DMS153 treated with DMSO at 0.1 percent for 48 hours (cell line): Measurements from ENCODE around the gene AKR1C1.
"Not testable (repeated sequence)": the region's sequence is repeated elsewhere in the genome, so short reads cannot be mapped to it uniquely, and the experiment has no call there.

Source experiments
- DNase-seq: peaks from one replicate; lab custom pipeline; 2025; ENCODE audit not compliant: unreplicated experiment; lab: John Stamatoyannopoulos, UW

The AKR1C1 gene

GRCh38 chr10:4962876-4963814 lies at the start of gene AKR1C1:
Gene AKR1C1 (plus strand): TSS chr10:4963415. CDS start chr10:4963445, 30 bp downstream.
- not testable (repeated sequence) for DNase-seq

DNA sequence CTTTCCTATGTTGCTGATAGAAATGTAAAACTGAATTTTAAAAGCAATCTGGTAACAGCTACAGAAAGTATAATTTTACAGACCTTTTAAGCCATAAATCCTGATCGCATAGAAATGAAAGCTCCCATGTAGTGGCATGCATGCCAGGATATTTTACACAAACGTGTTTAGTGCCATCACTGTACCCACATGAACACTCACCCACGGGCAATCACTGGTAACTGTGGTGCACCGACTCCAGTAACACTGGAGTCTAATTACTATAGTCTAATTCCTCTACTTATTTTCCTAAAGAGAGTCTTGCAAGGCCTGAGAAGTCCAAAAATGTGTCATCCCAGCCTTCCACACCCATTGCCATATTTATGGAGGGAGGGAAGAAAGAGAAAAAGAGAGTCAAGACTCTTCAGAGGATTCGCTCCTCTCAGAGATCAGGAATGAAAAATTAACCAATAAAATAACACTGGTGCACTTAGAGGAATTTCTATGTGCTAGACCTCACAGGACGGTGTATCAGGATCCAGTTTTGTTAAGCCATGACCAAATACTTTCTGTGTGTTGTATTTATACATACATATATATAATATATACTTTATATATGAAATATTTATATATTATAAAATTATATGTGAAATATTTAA lies 48.9 kb upstream of the AKR1C1 start:
- DNase-seq = no peak

- DNase-seq = no peak
Observed at GRCh38 chr10:4916086-4916716, 47.0 kb upstream of the AKR1C1 start.

DNA sequence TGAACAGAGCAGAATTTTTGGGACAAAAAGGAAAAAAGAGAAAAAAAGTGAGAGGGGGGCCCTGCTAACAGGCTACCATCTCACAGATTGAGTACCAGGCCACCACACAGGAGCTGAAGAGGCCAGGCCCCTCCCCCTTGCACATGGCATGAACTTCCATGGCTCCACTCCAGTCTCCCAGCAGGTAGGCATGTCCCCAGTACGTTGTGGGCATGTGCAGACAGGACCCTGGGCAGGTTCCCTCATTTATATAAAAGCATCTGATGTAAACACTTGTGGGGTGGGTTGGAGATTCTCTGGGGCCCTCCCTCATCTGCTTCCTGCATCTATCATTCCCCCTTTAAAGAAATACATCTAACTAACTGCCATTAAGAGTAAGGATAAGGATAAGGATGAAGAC lies 45.0 kb upstream of the AKR1C1 start:
- no peak for DNase-seq

DNA sequence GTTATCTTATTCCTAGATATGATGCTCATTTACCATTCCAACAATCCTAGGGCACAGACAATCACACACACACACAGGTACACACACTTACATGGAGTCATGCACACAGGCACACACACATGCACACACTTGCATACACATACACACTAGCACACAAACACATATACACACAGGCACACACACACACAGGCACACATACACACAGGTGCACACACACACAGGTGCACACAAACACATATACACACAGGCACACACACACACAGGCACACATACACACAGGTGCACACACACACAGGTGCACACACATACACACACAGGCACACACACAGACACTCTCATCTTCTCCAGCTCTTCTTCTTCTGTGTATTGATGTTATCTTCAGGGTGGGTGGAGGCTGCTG lies 38.7 kb upstream of the AKR1C1 start:
- not testable (repeated sequence) for DNase-seq

DNA sequence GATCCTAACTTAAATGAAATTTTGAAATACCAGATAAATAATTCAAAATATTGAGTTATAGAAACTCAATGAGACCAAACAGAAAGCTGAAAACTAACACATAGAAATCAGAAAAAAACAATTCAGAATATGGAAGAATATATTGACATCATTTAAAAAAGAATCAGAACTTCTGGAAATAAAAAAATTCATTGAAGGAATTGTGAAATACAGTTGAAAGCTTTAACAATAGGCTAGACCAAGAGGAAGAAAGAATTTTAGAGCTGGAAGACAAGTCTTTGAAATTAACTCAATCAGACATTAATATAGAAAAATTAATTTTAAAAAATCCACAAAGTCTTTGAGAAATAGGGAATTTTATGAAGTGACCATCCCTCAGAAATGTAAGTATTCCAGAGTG lies 36.8 kb upstream of the AKR1C1 start:
- no peak for DNase-seq

DNA sequence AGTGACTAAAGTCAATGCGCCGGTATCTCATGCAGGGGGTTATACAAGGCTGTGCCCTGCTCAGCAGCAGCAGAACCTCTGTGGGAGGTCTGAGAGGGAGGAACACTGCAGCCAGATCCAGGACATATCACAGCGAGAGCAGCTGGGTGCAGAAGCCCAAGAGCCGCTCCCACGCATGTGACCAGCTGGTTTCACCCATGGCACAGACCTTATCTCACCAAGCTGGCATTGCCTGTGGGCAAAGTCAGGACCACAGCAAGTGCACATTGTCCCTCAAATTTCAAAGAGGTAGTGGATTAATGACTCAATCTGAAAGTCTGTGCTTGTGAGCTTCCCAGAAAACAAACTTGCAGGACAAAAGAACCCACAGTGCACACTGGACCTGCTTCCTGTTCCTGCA lies 31.6 kb upstream of the AKR1C1 start:
- DNase-seq = no peak

DNA sequence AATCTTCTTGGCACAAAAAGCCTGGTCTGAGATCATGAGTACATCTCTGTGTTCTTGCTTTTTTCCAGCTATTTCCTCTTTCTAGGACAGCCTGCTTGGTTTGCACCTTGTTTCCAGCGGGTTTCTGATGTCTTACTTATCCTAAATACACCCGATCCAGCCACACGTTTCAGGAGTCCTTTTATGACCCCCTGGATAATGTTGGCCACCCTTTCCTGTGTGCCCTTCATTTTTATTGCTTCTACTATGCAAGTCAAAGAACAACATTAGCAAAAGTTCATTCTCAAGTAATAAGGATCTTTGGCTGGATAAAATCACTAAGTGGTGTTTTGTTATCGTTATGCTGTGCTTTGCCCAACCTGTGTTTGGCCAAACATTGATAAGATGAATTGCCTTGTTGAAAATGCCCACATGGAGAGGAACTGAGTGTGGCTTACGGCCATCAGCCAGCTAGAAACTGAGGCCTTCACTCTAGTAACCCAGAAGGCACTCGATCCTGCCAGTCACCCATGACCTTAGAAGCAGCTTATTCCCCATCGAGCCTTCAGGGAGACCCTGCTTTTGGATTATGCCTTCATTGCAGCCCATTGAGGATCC lies 28.7 kb upstream of the AKR1C1 start:
- no peak for DNase-seq

DNA sequence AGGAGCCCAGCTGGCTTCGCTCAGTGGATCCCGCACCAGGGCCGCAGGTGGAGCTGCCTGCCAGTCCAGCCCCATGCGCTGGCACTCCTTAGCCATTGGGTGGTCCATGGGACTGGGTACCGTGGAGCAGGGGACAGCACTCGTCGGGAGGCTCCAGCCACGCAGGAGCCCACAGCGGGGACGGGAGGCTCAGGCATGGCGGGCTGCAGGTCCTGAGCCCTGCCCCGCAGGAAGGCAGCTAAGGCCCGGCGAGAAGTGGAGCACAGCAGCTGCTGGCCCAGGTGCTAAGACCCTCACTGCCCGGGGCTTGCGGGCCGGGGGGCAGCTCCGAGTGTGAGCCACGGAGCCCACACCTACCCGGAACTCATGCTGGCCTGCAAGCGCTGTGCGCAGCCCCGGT lies 25.9 kb upstream of the AKR1C1 start:
- DNase-seq = no peak

- DNase-seq = no peak
Observed at GRCh38 chr10:4939224-4940072, 23.8 kb upstream of the AKR1C1 start.

GRCh38 chr10:4940073-4940428 lies 23.2 kb upstream of the AKR1C1 start:
- not testable (repeated sequence) for DNase-seq

DNA sequence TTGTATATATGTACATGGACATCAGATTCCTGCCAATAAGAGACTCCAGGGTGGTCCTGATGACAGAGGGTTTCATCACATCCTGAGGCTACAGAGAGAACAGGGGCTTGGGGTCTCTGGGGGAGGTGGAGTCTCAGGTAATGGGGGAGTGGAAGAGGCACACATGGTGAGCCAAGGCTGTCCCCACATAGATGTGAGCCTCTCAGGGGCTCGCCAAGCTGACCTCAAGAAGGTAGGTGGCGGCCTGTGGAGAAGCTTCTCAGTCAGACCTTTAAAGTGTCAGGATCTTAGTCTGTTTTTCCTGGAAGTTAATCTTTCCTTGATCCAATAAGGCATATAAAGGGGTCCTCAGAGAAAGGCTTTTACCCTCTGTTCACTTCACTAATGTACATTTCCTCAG lies 22.3 kb upstream of the AKR1C1 start:
- not testable (repeated sequence) for DNase-seq

DNA sequence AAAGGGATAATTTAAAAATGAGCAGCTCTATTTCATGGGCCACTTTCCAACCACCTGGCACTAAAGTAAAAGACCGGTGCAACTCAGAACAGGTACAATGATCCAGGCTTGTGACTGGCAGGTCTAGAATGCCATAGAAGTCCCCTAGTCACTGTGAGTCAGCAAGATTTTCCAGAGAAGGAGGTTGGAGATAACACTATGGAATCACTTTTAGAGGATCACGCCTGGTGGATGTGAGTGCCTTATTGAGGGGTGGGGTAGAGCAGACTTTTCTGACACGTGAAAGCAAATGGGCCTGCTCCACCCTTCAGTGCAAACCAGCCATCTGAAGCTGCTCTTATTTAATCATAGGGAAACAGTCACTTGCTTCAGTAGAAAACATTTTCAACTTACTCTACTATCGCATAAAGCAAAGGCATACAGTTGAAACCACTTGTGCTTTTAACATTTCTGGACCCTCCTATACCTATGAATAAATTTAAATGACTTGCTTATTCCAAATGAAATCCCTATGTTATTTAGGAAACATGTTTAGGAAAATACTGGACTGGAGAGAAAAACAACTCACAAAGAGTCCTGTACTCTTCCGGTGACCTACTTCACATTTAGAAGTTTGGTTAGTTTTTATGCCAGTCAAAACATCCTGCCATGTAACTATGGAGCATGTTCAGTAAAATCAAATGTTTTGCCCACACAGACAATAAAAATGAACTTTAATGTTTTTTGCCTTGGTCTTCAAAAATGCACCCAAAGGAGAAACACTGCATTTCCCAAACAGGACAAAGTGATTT lies 21.5 kb upstream of the AKR1C1 start:
- DNase-seq = no peak

DNA sequence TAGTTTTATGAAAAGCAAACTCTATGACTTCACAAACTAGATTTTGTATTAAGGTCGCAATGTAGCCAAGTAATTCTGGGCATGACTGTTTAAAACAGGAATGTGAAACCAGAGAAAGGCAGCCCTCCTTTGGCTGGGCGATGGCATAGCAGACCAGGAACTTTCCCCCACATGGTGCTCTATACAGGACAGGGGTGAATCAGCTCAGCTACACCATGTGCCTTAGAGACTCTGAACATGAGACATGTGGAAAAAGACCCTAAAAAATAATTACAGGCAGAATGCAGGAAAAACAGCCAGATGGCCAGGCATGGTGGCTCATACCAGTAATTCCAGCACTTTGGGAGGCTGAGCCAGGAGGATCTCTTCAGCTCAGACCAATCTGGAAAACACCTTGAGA lies 20.3 kb upstream of the AKR1C1 start:
- DNase-seq = not testable (repeated sequence)

DNA sequence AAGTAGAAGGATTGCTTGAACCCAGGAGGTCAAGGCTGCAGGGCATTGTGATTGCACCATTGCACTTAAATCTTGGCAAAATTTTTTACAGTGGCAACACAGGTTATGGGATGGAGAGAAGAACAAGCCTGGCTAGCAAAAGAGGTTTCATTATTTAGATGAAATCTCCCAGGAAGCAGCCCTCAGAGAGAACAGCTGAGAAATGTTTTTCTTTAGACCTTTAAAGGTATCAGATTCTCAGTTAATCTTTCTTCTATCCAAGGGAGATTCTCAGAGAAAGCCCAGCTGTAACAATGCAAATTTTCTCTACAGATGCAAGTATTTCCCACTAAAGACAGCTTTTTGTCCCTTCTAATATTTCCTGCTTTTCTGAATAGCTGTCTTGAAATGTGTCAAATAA lies 19.8 kb upstream of the AKR1C1 start:
- DNase-seq = not testable (repeated sequence)

DNA sequence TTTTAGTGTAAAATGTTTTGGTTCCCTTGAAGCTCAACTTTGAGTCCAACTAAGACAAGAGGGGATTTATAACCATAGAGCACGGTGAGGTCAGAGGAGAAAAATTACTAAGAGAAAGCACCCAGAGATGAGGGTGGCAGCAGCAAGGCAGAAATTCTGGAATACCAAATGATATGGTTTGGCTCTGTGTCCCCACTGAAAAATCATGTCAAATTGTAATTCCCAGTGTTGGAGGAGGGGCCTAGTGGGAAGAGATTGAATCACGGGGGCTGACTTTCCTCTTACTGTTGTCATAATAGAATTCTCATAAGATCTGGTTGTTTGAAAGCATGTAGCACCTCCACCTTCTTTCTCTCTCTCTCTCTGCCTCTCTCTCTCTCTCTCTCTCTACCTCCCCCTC lies 19.4 kb upstream of the AKR1C1 start:
- DNase-seq = no peak

GRCh38 chr10:4944841-4945240 lies 18.4 kb upstream of the AKR1C1 start:
- no peak for DNase-seq

DNA sequence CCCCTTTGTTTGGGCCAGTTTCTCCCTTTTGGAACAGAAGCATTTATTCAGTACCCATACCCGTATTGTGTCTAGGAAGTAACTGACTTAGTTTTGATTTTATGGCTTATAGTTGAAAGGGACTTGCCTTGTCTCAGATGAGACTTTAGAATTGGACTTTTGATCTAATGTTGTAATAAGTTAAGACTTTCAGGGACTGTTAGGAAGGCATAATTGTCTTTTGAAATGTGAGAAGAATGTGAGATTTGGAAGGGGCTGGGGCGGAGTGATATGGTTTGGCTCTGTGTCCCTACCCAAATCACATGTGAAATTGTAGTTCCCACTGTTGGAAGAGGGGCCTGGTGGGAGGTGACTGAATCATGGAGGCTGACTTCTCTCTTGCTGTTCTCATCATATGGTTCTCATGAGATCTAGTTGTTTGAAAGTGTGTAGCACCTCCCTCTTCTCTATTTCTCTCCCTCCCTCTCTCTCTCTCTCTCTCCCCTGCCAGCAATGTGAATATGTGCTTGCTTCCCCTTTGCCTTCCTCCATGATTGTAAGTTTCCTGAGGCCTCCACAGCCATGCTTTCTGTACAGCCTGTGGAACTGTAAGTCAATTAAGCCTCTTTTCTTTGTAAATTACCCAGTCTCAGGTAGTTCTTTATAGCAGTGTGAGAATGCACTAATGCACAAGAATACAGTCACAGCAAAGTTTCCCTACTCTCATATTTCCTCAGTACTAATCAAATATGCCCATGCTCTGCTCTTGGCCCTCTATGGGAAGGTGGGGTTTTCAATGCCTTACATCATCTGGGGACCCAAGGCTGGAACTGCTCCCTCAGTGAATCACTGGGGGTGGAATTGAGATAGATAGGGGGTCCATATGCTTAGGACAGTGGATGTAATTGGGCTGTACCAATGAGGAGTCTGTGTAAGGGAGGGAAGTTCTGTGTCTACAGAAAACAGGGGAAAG lies 17.2 kb upstream of the AKR1C1 start:
- DNase-seq = no peak
